Measurements from ENCODE around the gene S1PR4.

DNA sequence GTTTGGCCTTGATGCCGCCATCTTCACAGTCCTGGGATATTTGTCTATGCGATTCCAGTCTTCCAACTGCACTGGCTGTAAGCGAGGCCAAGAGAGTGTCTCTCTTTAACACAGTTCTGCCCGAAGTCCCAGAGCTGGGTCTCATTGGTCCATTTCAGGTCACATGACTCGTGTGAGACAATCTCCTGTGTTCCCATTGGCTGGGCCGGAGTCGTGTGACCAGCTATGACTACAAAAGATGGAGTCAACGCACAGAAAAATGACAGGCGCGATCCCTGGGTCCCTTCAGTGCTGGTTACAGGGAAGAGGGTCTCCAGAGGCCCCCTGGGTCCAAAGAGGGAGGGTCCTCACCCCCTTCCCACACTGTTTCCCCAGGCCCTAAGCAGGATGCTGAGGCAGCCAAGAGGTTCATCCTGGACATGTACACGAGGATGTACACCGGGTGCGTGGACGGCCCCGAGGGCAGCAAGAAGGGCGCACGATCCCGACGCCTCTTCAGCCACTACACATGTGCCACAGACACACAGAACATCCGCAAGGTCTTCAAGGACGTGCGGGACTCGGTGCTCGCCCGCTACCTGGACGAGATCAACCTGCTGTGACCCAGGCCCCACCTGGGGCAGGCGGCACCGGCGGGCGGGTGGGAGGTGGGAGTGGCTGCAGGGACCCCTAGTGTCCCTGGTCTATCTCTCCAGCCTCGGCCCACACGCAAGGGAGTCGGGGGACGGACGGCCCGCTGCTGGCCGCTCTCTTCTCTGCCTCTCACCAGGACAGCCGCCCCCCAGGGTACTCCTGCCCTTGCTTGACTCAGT, 15.9 kb upstream of the S1PR4 start:
- TF ChIP-seq CTCF (IDR thresholded peaks at IDR 0.05; ENCODE audit: insufficient read depth, low read length, poor library complexity, severe bottlenecking) (no peak), EZH2phosphoT487 (conservative IDR thresholded peaks at IDR 0.05; ENCODE audit: low read length) (no peak)

Data from SU-DHL-6 (cell line).